ENCODE measurements around the gene UBE2D4. TPM values are rescaled to one million over a fixed set of nuclear protein-coding genes. Genes with fewer than 3 reads are reported as not detected.

The UBE2D4 gene
- 10.0 and 10.3 TPM in 2 replicates for total RNA-seq

GRCh38 chr7:43925984-43926797 is at the start of gene UBE2D4:
UBE2D4 (plus strand) TSS chr7:43926436; CDS start chr7:43926533, 97 bp downstream.

GRCh38 chr7:43906331-43907010 is 19.8 kb upstream of the UBE2D4 start, which contains the start of gene URGCP:
URGCP (minus strand) TSS chr7:43906596; CDS start chr7:43906575, 21 bp downstream.

GRCh38 chr7:43997532-43997931 is 71.3 kb downstream of the UBE2D4 start, which contains the start of gene SPDYE1:
SPDYE1 (plus strand) TSS chr7:43997897; CDS start chr7:43999950, 2,053 bp downstream.

Other genes with a start within 250 kb of the UBE2D4 start
- gene COA1, start 196.9 kb upstream of the UBE2D4 start, total RNA-seq = 52.6 and 75.4 TPM in 2 replicates
- gene BLVRA, start 167.8 kb upstream of the UBE2D4 start, total RNA-seq = 42.6 and 59.5 TPM in 2 replicates
- 165 TPM in 2 replicates for gene MRPS24, start 56.9 kb upstream of the UBE2D4 start, total RNA-seq
- gene URGCP, start 19.8 kb upstream of the UBE2D4 start, total RNA-seq = 18.3 and 19.3 TPM in 2 replicates
- gene SPDYE1, start 71.5 kb downstream of the UBE2D4 start, total RNA-seq = not detected in 2 replicates
- gene DBNL, start 118.3 kb downstream of the UBE2D4 start, total RNA-seq = 83.4 and 180 TPM in 2 replicates
- 1.3 TPM in 1 of 2 replicates, not detected in the other for gene PGAM2, start 139.1 kb downstream of the UBE2D4 start, total RNA-seq
- gene POLM, start 156.1 kb downstream of the UBE2D4 start, total RNA-seq = 12.3 and 49.3 TPM in 2 replicates
- 49.3 and 84.2 TPM in 2 replicates for gene AEBP1, start 177.9 kb downstream of the UBE2D4 start, total RNA-seq
- gene POLD2, start 197.1 kb downstream of the UBE2D4 start, total RNA-seq = 44.3 and 95.9 TPM in 2 replicates
- gene MYL7, start 214.9 kb downstream of the UBE2D4 start, total RNA-seq = not detected in 2 replicates

All from epithelial cell of alveolus of lung (primary cell).